Lung (tissue), 12 donors: ENCODE results near the gene CACNG3. TPM values are rescaled to one million over a fixed set of nuclear protein-coding genes. Genes with fewer than 3 reads are reported as not detected.

Experiments used
- ATAC-seq: fragments of 200-7000 bp; cut with Tn5 transposase; one replicate; pipeline ENCODE4 v1.9.1; 2020; ENCODE audit warnings: moderate number of reproducible peaks; ENCODE audit not compliant: insufficient read depth, low FRiP score
- DNase-seq, 3 donors: peaks; one replicate each; pipeline ENCODE4 v3.0.0-alpha.2; 2013 to 2017
- H3K27ac ChIP-seq, 2 donors: one replicate each; pipeline ENCODE4 v1.5.1; 2013; ENCODE audit warnings: mild to moderate bottlenecking in 2 of 2, moderate library complexity in 2 of 2, control low read depth in 1 of 2, inconsistent platforms in 1 of 2, low read depth in 1 of 2, low read length in 1 of 2
- H3K27me3 ChIP-seq, 3 donors: one replicate each; pipeline ENCODE4 v1.5.1; 2013; ENCODE audit warnings: low read length in 2 of 3; ENCODE audit not compliant: control insufficient read depth in 3 of 3, insufficient read depth in 3 of 3
- H3K36me3 ChIP-seq, 4 donors: one replicate each; pipeline ENCODE4 v1.5.1; 2013; ENCODE audit warnings: low read length in 4 of 4, mild to moderate bottlenecking in 1 of 4, moderate library complexity in 1 of 4; ENCODE audit not compliant: control insufficient read depth in 4 of 4, insufficient read depth in 4 of 4
- H3K4me1 ChIP-seq, 5 donors: one replicate each; pipeline ENCODE4 v1.5.1; 2013; ENCODE audit warnings: low read length in 5 of 5, mild to moderate bottlenecking in 2 of 5, moderate library complexity in 1 of 5; ENCODE audit not compliant: control insufficient read depth in 5 of 5, insufficient read depth in 5 of 5
- H3K4me3 ChIP-seq: one replicate; pipeline ENCODE4 v1.5.1; 2013; ENCODE audit warnings: mild to moderate bottlenecking, control low read depth, moderate library complexity
- H3K9ac ChIP-seq, 2 donors: one replicate each; pipeline ENCODE4 v1.5.1; 2013; ENCODE audit warnings: low read length in 2 of 2, control low read depth in 1 of 2; ENCODE audit not compliant: insufficient read depth in 1 of 2
- H3K9me3 ChIP-seq, 4 donors: one replicate each; pipeline ENCODE4 v1.5.1; 2013; ENCODE audit warnings: low read length in 3 of 4, mild to moderate bottlenecking in 1 of 4, moderate library complexity in 1 of 4; ENCODE audit not compliant: control insufficient read depth in 4 of 4, insufficient read depth in 3 of 4
- CTCF ChIP-seq: IDR thresholded peaks from 2 replicates; pipeline ENCODE4 v1.5.1; 2012; ENCODE audit warnings: mild to moderate bottlenecking; ENCODE audit errors: control extremely low read depth, extremely low read depth
- WGBS, 2 donors: extraction: QIAGEN DNeasy Blood & Tissue Kit; methylation state at CpG; one replicate each; pipeline ENCODE4 v1.1.7; 2013; 5-methylcytosine and 5-hydroxymethylcytosine counted together
- polyA plus RNA-seq, 2 donors: library from polyadenylated mRNA; stranded (reverse); fragments of 200-250 nt; gene quantifications; one replicate each; pipeline ENCODE4 v1.2.1, GENCODE V29; 2013
- total RNA-seq, 2 donors: library from RNA; depleted of rRNA in 1 of 2; stranded (reverse); fragments of >200 nt in 1 of 2; gene quantifications; one replicate each; pipeline ENCODE4 v1.2.1, GENCODE V29; 2014 to 2021
- donor health status: control.
- donor health status: control.
- donor health status: Bipolar disorder and iron deficiency.
- donor health status: healthy.
- donor health status: DM: yes; HTN: yes; CAD: no.

Gene CACNG3
- total and polyA plus RNA-seq, 4 donors: not detected

DNA sequence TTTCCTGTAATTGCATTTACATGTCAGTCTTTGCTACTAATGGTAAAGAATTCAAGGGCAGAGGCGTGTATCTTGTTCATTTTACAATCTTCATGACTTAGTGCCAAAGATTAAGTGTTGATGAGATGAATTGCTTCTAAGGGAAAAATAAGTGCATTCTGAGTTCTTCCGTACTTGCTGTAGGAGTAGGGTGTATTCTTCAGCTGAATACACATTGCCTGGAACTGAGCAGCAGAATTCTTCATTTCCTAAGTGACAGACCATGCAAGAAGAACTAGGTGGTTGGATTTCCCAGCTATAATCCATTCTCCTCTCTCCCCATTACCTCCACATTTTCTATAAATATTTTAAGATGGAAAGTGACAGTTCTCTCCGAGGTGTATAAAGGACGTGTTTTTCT, 104.8 kb downstream of the CACNG3 start:
- Histone ChIP-seq H3K4me1 (no peaks in the 10 kb centered on the region), H3K9me3 (no peaks in the 10 kb centered on the region), H3K36me3 (no peaks in the 10 kb centered on the region), H3K9ac (no peak overlapping the region), H3K27ac (no peak overlapping the region), H3K27me3 (no peaks in the 10 kb centered on the region), H3K4me3 (no peak overlapping the region)
- TF ChIP-seq CTCF: no peak
- WGBS, 2 donors: 68 to 82% methylated on average over 4 of the region's 4 CpGs
- no peak for ATAC-seq
- no peak for DNase-seq

DNA sequence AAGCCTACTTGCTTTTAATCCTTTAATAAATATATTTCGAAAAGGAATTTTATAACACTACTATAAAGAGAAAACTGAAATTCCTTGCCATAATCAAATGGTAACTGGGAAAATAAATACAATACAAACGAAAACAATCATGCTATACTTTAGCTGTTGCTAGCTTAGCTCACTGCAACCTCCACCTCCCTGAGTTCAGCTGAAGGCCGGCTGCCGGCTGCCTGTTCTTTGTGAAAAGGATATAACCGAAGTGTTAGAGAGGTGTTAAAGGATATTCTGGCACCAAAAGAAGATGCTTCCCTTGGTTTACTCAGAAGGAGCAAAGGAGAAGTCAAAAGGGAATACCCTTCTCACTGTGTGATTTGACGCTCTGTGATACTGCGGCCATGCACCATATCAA, 108.5 kb downstream of the CACNG3 start:
- no peaks in the 10 kb centered on the region for H3K27me3 ChIP-seq
- ATAC-seq: no peak
- TF ChIP-seq CTCF: no peak
- WGBS, 2 donors: 70 to 75% methylated on average over 7 of the region's 7 CpGs
- DNase-seq: no peak
- H3K27ac ChIP-seq: no peak overlapping the region
- no peak overlapping the region for H3K9ac ChIP-seq
- H3K36me3 ChIP-seq: no peaks in the 10 kb centered on the region
- H3K4me1 ChIP-seq: no peaks in the 10 kb centered on the region
- H3K9me3 ChIP-seq: no peaks in the 10 kb centered on the region
- no peak overlapping the region for H3K4me3 ChIP-seq

DNA sequence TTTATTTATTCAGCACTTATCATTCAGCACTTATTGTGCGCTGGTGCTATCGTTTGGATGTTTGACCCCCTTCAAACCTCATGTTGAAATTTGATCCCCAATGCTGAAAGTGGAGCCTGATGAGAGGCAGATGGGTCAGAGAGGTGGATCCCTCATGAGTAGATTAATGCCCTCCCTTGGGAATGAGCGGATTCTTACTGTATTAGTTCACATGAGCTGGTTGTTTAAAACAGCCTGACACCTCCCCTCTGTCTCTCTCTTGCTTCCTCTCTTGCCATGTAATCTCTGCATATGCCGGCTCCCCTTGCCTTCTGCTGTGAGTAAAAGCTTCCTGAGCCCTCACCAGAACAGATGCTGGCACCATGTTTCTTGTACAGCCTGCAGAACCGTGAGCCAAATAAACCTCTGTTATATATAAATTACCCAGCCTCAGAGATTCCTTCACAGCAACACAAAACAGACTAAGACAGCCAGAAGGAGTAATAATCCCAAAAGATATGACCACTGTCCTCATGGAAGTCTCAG, 111.1 kb downstream of the CACNG3 start:
- Histone ChIP-seq H3K27me3 (no peaks in the 10 kb centered on the region), H3K4me3 (no peak overlapping the region), H3K36me3 (no peaks in the 10 kb centered on the region), H3K27ac (no peak overlapping the region), H3K9me3 (peaks cover 0 to 4% (median 2%) of the 10 kb centered on the region in 4 donors), H3K9ac (no peak overlapping the region), H3K4me1 (no peaks in the 10 kb centered on the region)
- ATAC-seq (no peak), DNase-seq (no peak)
- TF ChIP-seq CTCF: no peak
- WGBS, 2 donors: 65 to 68% methylated on average over 5 of the region's 5 CpGs

DNA sequence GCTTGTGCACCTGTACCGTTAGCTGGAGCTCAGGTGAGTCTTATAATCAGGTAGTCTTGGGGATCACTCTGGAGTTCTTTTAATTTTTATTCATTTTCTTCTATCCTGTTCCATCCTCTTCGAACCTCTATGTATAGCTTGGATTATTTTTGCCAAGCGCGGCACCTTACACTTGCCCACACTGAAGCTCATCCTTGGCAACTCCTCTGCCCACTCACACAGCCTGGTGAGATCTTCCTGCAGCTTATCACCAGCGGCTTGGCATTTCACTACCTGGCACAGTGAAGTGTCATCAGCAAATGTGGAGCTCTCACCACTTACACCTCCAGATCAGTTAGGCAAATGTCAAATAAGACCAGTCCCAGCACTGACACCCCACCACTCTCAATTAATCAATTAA, 116.7 kb downstream of the CACNG3 start:
- WGBS, 2 donors: 88 to 94% methylated on average over 5 of the region's 5 CpGs
- no peak for ATAC-seq
- no peak overlapping the region for H3K27ac ChIP-seq
- H3K9ac ChIP-seq: no peak overlapping the region
- H3K4me3 ChIP-seq: no peak overlapping the region
- TF ChIP-seq CTCF: no peak
- H3K4me1 ChIP-seq: no peaks in the 10 kb centered on the region
- DNase-seq: no peak
- no peaks in the 10 kb centered on the region for H3K36me3 ChIP-seq
- H3K9me3 ChIP-seq: peaks cover 0 to 7% (median 2%) of the 10 kb centered on the region in 4 donors
- no peaks in the 10 kb centered on the region for H3K27me3 ChIP-seq
